RPMI7951 (cell line): ENCODE data around the gene RNF167. TPM values are rescaled to one million over a fixed set of nuclear protein-coding genes. Genes with fewer than 3 reads are reported as not detected.

Experiments
- DNase-seq: peaks from one replicate; pipeline ENCODE4 v3.0.0-alpha.2; 2012; ENCODE audit warnings: low read depth
- total RNA-seq: library from RNA; depleted of rRNA; stranded (reverse); fragments of >200 nt; shearing (Covaris generic); gene quantifications from 2 replicates; pipeline ENCODE4 v1.2.3, GENCODE V29; 2014; rRNA removed

RNF167 gene
- total RNA-seq, result 24.0 and 25.2 TPM in 2 replicates

- peak; percentile 99 for DNase-seq
These were observed at the start of gene RNF167, which contains the start of gene SLC25A11 for GRCh38 chr17:4939796-4940554. RNF167 (plus strand) TSS chr17:4940268; CDS start chr17:4940910, 642 bp downstream. SLC25A11 (minus strand) TSS chr17:4940046; CDS start chr17:4939910, 136 bp downstream.

GRCh38 chr17:4891411-4892410, 48.4 kb upstream of the RNF167 start:
- DNase-seq, result no peak

GRCh38 chr17:4892499-4893221, 47.4 kb upstream of the RNF167 start:
- no peak for DNase-seq

DNA sequence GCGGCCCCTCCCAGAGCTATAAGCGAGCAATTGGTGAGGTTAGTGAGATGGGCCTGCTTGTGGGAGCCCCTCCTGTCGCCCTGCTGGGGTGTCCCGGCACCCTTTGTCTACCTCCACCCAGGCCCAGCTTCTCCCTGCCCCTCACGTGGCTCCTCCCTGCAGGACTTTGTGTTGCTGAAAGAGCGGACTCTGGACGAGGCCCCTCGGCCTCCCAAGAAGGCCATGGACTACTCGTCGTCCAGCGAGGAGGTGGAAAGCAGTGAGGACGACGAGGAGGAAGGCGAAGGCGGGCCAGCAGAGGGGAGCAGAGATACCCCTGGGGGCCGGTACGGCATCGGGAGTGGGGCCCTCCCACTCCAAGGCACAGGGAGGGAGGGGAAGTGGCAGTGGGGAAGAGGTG, 46.8 kb upstream of the RNF167 start:
- no peak for DNase-seq

- DNase-seq, result no peak
These were observed 46.1 kb upstream of the RNF167 start for GRCh38 chr17:4893721-4894560.

- no peak for DNase-seq
These were observed 44.9 kb upstream of the RNF167 start for GRCh38 chr17:4895121-4895520.

DNA sequence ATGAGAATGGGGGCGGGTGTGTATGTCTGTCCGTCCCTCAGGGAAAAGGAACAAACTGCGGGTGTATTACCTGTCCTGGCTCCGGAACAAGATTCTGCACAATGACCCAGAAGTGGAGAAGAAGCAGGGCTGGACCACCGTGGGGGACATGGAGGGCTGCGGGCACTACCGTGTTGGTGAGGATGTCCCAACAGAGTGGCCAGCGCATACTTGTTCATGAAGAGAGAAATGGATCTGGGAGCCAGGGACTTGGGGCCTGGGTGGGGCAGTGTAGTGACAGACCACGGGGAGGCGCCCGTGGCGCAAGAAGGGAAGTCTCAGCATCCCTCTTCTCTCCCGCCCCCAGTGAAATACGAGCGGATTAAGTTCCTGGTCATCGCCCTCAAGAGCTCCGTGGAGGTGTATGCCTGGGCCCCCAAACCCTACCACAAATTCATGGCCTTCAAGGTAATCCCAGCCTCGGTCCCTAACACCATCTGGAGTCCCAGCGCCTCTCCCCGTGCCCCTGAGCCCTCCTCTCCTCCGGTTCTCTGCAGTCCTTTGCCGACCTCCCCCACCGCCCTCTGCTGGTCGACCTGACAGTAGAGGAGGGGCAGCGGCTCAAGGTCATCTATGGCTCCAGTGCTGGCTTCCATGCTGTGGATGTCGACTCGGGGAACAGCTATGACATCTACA, 44.3 kb upstream of the RNF167 start:
- DNase-seq, result no peak

- DNase-seq, result no peak
These were observed 43.5 kb upstream of the RNF167 start for GRCh38 chr17:4896332-4897197.

GRCh38 chr17:4897198-4897687, 42.8 kb upstream of the RNF167 start:
- DNase-seq, result no peak

DNA sequence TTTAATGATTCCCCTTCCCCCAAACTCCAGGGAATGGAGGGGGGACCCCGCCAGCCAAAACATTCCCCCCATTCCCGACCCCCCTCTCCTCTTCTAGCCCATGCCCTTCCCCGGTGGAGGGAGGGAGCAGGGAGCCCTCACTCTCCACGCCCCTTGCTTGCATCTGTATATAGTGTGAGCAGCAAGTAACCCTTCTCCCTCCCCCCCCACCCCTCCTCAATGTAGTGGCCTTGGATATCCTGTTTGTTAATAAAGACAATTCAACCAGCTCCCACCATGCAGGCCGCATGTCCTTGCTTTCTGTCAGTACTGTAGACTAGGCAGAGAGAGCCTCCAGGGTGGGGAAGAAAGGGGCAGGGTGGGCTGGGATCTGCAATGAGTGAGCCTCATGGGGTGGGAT, 42.3 kb upstream of the RNF167 start:
- no peak for DNase-seq

DNA sequence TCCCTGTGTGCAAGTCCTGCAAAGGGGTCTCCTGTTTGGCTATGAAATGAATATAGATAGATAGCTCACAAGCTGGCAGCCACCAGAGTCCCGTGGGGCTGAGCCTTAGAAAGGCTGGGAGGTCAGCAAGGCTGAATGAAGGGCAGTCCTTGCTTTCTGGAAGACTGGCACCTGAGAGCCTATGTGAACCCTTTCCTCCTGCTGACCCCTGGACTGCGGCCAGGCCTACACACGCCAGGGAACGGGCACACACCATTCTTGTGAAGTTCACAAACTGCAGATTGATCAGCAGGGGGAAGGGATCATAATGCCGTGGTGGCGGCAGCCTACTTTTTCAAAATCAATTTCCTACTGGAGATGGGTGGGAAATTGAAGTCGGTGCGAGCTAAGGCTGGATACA, 41.7 kb upstream of the RNF167 start:
- no peak for DNase-seq

- no peak for DNase-seq
These were observed 41.1 kb upstream of the RNF167 start for GRCh38 chr17:4898927-4899326.

GRCh38 chr17:4899341-4900230, 40.5 kb upstream of the RNF167 start, which contains the start of gene C17orf107:
C17orf107 (plus strand) TSS chr17:4899536; CDS start chr17:4899763, 227 bp downstream.
- no peak for DNase-seq

- DNase-seq, result no peak
These were observed 39.6 kb upstream of the RNF167 start for GRCh38 chr17:4900231-4901107.

DNA sequence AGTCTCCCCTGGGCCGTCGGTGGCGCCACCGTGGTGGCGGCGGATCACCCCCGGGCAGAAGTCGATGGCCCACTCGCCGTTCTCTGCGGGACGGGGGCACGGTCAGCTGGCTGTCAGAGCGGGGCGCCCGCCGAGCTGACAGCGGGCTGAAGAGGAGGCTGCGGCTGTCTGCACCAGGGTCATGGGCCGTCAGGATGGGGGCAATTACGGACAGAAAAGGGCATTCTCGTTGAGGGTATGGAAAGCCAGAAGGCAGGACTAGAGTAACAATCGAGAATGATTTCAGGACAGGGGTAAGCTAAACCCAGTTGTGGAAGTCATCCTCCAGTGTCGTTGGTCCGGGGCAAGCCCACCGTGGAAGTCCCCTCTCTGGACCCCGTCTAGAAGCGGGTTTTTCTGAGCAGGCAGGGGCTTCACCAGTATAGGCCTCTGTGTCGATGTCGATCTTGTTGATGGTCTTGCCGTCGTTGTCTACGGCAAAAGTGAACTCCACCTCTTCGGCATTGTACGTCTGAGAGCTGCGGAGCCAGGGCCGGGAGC, 38.9 kb upstream of the RNF167 start:
- DNase-seq, result no peak

DNA sequence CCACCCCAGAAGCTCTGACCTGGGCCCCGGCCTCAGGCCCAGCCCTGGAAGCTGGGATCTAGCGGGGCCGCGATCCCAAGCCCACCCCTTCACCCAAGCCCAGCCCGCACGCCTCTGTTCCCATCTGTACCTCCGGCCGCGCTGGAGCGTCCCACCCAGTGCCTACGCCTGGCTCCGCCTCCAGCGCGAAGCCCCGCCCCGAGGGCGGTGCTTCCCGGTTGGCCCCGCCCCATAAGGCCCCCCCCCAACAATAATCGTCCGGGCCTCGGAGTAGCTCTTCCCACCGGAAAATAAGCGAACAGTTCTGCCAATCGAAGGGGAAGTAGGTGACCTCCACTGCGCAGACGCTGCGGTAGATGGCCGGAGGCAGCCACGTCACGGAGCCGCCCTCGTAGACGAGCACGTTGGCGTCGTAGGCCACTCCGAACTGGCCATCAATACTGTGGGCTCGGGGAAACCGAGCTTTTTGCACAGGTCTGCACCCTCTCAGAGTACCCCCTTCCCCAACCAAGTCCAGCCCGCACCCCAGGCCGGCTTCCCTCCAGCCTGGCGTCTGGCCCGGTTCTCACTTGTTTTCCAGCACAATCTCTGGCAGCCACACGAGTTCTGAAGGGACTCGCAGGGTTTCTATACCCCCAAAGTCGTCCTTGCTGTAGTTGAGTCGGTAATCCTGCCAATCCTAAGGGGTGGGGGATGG, 38.3 kb upstream of the RNF167 start:
- DNase-seq, result no peak
